HUES48 (cell line): Measurements from ENCODE around the gene TMEM203.

ENCODE experiments used
- H3K27ac ChIP-seq: one replicate; pipeline ENCODE4 v1.7.0; 2013; ENCODE audit warnings: low read depth, low read length, inconsistent platforms
- H3K27me3 ChIP-seq: 2 replicates; pipeline ENCODE4 v1.6.1; 2013; ENCODE audit warnings: mild to moderate bottlenecking, low read length; ENCODE audit not compliant: control insufficient read depth, insufficient read depth
- H3K36me3 ChIP-seq: 2 replicates; pipeline ENCODE4 v1.6.1; 2013; ENCODE audit warnings: low read length; ENCODE audit not compliant: control insufficient read depth, insufficient read depth
- H3K4me1 ChIP-seq: 2 replicates; pipeline ENCODE4 v1.6.1; 2013; ENCODE audit warnings: mild to moderate bottlenecking, low read length; ENCODE audit not compliant: control insufficient read depth, insufficient read depth
- H3K4me3 ChIP-seq: 2 replicates; pipeline ENCODE4 v1.5.1; 2013; ENCODE audit warnings: mild to moderate bottlenecking, low read depth, low read length
- H3K9ac ChIP-seq: 2 replicates; pipeline ENCODE4 v1.6.1; 2013; ENCODE audit warnings: mild to moderate bottlenecking, low read depth, low read length, moderate library complexity
- H3K9me3 ChIP-seq: 2 replicates; pipeline ENCODE4 v1.6.1; 2013; ENCODE audit warnings: low read length; ENCODE audit not compliant: control insufficient read depth, insufficient read depth

The TMEM203 gene

DNA sequence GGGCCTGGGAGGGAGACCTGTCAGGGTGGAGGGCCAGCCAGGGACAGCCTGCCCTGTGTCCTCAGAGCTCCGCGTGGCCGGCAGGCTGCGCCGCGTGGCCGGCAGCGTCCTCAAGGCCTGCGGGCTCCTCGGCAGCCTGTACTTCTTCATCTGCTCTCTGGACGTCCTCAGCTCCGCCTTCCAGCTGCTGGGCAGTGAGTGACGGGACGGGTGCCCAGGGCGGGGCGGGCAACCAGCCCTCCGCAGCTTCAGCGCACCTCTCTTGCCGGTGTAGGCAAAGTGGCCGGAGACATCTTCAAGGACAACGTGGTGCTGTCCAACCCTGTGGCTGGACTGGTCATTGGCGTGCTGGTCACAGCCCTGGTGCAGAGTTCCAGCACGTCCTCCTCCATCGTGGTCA lies 27.1 kb upstream of the TMEM203 start:
- Histone ChIP-seq H3K9ac (no peak overlapping the region), H3K27me3 (no peaks in the 10 kb centered on the region), H3K27ac (no peak overlapping the region), H3K4me3 (no peak overlapping the region), H3K9me3 (no peaks in the 10 kb centered on the region), H3K36me3 (no peaks in the 10 kb centered on the region), H3K4me1 (no peaks in the 10 kb centered on the region)

DNA sequence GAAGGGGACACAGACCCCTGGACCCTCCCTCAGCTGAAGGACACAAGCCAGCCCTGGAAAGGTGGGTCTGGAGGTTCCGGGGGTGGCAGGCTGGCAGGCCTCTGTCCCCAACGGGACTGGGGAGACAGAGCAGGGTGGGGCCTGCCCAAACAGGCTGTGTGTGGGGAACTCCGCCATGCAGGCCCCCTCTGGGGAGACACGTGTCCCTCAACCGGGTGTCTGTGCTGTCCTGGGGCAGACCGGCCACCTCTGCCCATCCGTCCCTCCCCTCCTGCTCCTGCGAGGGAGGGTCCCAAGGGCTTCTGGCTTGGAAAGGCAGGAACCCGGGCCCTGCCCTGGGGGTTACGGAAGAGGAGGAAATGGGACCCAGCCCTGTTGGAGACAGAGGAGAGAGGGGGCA lies 26.7 kb upstream of the TMEM203 start:
- no peak overlapping the region for H3K27ac ChIP-seq
- H3K4me1 ChIP-seq = no peaks in the 10 kb centered on the region
- no peaks in the 10 kb centered on the region for H3K27me3 ChIP-seq
- no peaks in the 10 kb centered on the region for H3K9me3 ChIP-seq
- no peak overlapping the region for H3K4me3 ChIP-seq
- H3K9ac ChIP-seq = no peak overlapping the region
- H3K36me3 ChIP-seq = no peaks in the 10 kb centered on the region

DNA sequence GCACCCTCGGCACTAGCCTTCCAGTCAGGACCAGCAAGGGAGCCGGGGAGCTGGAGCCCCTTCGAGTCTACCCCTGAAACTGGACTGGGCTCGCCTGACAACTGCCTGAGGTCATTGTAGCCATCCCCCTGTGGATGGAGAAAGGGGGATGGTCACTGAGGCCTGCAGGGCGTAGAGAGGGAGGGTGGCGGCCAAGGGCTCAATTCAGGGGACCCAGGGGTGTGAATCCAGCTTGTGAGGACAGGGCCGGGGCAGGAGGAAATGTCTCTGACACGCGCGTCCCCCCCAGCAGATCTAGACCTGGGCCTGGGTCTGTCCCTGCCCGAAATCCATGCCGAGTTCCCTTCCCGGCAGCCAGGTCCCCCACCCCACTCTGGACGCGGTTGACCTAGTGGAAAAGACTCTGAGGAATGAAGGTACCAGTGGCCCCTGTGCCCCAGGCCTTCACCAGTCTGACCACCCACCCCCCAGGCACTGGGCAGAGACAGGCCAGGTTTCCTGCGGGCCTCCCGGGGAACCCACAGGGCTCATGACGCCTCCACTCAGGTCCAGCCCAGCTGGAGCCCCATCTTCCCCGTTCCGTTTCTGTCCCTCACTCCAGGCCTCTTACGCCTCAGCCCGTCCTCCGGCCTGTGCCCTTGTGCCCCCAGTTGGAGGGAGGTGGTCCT lies 26.1 kb upstream of the TMEM203 start:
- Histone ChIP-seq H3K4me3 (no peak overlapping the region), H3K4me1 (no peaks in the 10 kb centered on the region), H3K36me3 (no peaks in the 10 kb centered on the region), H3K9ac (no peak overlapping the region), H3K9me3 (no peaks in the 10 kb centered on the region), H3K27ac (no peak overlapping the region), H3K27me3 (no peaks in the 10 kb centered on the region)

DNA sequence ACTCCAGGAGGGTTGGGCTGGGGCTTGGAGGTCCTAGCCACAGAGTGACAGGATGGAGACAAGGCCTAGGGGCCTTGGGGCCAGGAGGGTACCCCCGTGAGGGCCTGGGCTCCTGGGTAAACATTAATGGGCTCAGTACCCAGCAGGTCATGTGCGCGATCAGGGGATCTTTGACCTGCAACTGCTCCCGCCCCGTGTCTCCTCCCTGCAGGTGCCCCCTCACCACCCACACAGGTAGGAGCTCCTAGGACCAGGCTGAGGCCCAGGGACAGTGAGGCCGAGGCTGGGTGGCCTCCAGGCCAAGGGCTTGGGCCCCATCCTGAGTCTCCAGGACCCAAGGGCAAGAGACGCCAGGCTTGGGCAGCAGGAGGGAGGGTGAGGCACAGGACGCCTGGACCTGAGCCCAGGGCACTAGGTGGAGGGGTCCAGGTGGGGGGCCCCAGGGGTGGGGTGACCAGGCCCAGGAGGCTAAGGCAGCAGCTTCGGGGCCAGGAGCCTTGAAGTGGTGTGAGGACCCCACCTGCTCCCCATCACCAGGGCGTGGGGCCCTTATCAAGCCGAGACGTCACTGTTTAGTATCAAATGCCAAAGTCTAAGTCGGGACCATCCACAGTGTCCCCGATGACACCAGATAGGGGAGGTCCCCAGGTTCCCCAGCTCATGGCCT lies 25.4 kb upstream of the TMEM203 start, which contains the start of gene SLC34A3:
Gene SLC34A3 (plus strand): TSS at position 197 of the 667 bp plus-strand sequence. CDS start 802 bp downstream, outside the sequence.
- H3K4me1 ChIP-seq = no peaks in the 10 kb centered on the region

DNA sequence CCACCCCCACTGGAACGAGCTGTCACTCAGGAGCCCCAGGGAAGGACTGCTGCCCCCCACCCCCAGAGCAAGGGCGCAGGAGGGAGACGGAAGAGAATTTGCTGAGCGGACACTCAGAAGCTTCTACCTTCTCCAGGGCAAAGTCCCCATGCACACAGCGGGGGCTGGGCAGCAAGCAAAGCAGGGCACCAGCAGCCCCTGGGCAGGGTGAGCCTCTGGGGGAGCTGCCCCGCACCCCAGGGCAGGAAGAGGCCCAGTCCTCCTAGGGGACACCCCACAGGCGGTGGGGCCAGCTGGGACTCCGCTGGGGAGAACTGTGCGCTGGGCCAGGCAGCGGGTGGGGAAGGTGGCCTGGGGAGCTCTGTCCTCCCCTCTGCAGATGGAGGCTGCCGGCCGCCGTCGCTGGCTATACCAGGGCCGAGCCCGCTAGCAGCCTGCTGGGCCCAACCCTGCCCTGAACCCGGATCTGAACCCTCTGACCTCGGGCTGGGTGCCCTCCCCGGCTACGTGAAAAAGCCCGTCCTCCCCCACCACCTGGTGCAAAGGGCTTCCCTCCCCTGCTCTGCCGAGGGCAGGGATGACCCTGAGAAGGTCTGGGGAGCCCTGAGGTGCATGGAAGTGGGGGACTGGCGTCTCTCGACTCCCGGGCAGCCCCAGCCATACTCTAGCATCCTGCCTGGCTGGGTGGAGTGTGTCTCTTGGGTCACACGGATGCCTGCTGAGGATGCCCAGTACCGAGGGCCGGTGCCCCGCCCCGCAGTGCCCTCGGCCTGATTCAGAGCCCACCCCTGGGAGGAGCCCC lies 24.7 kb upstream of the TMEM203 start:
- no peak overlapping the region for H3K27ac ChIP-seq
- H3K4me3 ChIP-seq = no peak overlapping the region
- no peak overlapping the region for H3K9ac ChIP-seq
- H3K9me3 ChIP-seq = no peaks in the 10 kb centered on the region
- no peaks in the 10 kb centered on the region for H3K27me3 ChIP-seq
- H3K4me1 ChIP-seq = no peaks in the 10 kb centered on the region
- no peaks in the 10 kb centered on the region for H3K36me3 ChIP-seq

More for the DNA sequence above, 25.4 kb upstream of the TMEM203 start, which contains the start of gene SLC34A3:
- no peak within 1 kb of the TSS for H3K4me3 ChIP-seq
- no peak within 1 kb of the TSS for H3K27ac ChIP-seq
- no peaks in the 10 kb centered on the region for H3K27me3 ChIP-seq
- no peak within 1 kb of the TSS for H3K9ac ChIP-seq
- no peaks in the 10 kb centered on the region for H3K36me3 ChIP-seq
- H3K9me3 ChIP-seq = no peaks in the 10 kb centered on the region

DNA sequence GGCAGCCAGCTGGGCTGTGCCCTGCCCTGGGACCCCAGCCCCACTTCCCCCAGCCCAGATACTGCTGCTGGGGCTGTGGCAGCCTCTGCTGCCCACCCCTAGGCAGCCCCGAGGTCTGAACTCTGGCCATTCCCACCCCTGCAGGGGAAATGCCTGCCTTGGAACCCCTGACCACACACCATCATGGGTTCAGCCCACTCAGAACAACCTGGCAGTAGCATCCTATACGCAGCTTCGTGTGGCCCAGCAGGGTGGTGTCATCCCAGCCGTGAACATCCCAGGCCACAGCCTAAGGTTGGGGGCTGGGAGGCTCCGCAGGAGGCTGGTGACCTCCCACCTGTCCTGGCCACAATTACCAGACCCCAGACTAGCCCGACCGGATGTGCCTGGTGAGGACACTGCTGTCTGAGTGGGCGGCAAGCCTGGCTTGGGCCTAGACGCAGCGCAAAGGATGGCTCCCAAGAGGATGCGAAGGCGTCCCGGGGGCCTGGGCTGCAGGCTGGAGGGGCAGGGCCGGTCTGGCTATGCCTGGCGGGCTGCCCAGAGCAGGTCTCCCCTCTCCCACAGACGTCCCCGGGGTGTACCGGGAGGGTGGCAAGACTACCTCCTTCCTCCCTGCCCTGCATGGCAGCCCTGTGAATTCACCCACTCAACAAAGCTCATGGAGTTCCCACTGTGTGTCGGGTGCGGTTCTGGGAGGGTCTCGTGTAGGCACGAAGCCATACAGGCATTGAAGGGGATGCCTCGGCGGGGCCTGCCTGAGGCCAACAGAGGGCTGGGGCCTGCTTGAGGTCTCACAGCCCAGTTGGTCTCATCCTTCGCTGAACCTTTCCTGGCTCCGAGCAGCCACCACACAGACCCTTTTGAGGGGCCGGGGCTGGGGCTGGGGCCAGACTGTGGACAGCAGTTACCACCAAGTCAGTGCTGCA lies 23.8 kb upstream of the TMEM203 start:
- Histone ChIP-seq H3K36me3 (no peaks in the 10 kb centered on the region), H3K4me3 (no peak overlapping the region), H3K4me1 (no peaks in the 10 kb centered on the region), H3K27me3 (no peaks in the 10 kb centered on the region), H3K9me3 (no peaks in the 10 kb centered on the region), H3K9ac (no peak overlapping the region), H3K27ac (no peak overlapping the region)

DNA sequence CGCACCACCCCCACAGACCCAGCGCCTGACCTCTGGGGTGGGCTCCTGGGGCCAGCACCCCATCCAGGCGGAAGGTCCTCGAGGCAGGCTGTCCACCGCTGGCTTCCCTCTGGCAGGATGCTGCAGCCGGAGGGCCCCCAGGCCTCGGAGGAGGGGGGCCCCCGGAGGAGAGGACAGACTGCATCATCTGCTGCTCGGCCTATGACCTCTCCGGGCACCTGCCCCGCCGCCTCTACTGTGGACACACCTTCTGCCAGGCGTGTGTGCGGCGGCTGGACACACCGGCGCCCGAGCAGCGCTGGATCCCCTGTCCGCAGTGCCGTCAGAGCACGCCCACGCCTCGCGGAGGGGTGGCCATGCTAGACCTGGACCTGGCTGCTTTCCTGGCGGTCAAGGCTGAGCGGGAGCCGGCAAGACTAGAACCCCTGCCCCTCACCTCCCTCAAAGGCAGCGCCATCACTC lies 23.1 kb upstream of the TMEM203 start:
- Histone ChIP-seq H3K4me3 (no peak overlapping the region), H3K9ac (no peak overlapping the region), H3K27me3 (no peaks in the 10 kb centered on the region), H3K27ac (no peak overlapping the region), H3K9me3 (no peaks in the 10 kb centered on the region), H3K36me3 (no peaks in the 10 kb centered on the region), H3K4me1 (peaks cover 3% of the 10 kb centered on the region; the same call in 1 of the 2 replicates)

DNA sequence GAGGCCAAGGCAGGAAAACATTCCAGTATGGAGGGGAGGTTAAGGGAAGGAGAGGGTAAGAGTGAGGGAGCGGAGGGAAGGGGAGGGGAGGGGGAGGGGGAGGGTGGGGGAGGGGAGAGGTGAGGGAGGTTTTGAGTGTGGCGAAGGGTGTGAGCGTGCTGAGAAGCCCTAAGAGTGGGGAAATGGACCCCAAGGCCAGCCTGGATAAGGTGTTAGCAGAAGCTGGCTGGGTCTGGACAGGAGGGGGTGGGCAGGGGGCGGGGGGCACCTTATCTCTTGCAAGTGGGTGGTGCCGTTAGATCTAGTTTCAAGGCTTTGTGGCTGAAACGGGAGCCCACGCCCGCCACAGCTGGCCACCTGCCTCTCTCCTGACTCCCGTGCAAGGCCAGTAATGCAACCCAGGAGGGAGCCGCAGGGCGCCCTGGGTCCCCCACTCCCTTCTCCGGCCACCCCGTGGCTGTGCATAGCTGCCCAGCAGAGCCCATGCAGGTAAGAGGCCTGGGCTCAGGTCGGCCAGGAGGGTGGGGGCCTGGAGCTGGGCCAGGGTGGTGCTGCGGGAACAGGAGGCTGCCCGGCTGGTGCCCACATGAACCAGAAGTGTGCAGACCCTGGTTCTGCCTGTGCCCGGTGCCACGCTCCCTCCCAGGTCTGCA lies 22.5 kb upstream of the TMEM203 start:
- Histone ChIP-seq H3K27me3 (no peaks in the 10 kb centered on the region), H3K4me3 (no peak overlapping the region), H3K9ac (no peak overlapping the region), H3K4me1 (peaks cover 3% of the 10 kb centered on the region; the same call in 1 of the 2 replicates), H3K9me3 (no peaks in the 10 kb centered on the region), H3K36me3 (no peaks in the 10 kb centered on the region), H3K27ac (no peak overlapping the region)

DNA sequence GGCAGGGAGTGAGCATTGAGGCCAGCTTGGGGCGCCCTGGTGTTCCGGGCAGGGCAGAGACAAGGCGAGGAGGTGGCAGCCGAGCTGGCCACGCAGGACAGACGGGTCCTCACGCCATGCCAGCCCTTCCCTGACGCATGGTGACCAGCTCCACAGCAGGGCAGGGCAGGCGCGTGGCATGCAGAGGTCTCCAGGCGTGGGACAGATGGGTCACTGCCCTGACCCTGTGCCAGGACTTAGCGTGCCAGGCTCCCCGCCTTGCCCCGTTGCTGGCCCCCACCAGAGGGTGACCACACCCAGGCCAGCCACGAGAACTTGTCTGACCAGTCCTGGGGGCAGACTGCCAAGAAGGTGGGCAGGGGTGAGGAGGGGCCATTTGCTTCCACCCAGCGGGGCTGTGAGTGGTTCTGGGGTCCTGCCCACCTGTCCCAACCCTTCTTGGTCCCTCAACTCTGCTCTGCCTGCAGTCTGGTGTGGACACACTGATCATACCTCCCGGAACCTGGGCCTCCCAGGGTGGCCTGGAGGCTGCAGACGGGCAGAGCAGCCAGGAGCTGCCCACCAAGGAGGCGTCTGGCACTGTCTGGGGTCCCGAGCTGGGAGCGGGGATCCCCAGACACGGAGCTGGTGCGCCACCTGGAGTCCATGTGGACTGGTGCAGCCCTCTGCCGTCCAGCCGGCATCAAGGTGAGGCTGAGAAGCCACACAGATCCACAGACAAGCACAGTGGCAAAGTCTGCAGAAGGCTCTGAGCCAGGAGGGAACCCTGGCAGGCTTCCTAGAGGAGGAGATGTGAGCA lies 21.8 kb upstream of the TMEM203 start, which contains the start of gene RNF224:
Gene RNF224 (plus strand): TSS at position 449 of the 799 bp plus-strand sequence. CDS start 834 bp downstream, outside the sequence.
- Histone ChIP-seq H3K36me3 (no peaks in the 10 kb centered on the region), H3K4me3 (no peak within 1 kb of the TSS), H3K9ac (no peak within 1 kb of the TSS), H3K27ac (no peak within 1 kb of the TSS), H3K27me3 (peaks cover 5% of the 10 kb centered on the region), H3K4me1 (peaks cover 3% of the 10 kb centered on the region; the same call in 1 of the 2 replicates), H3K9me3 (no peaks in the 10 kb centered on the region)
